Activated CD8-positive, alpha-beta T cell treated with anti-CD3 and anti-CD28 coated beads for 36 hours (primary cell): Measurements from ENCODE around the gene GRK5. TPM values are rescaled to one million over a fixed set of nuclear protein-coding genes. Genes with fewer than 3 reads are reported as not detected.
"Not testable (repeated sequence)": the region's sequence is repeated elsewhere in the genome, so short reads cannot be mapped to it uniquely, and the experiment has no call there.

ENCODE experiments used
- ATAC-seq: fragments of 200-7000 bp; cut with Tn5 transposase; one replicate; pipeline ENCODE4 v1.10.0; 2021; ENCODE audit warnings: mild to moderate bottlenecking, moderate library complexity
- CTCF ChIA-PET: fragments of 350-600 bp; sonication (Branson Sonifier 250); formaldehyde crosslinking; loops from one replicate; lab custom pipeline; 2021; ENCODE audit warnings: antibody characterized with exemption; lab: Charles Lee
- POLR2A ChIA-PET: fragments of 350-600 bp; sonication (Branson Sonifier 250); formaldehyde crosslinking; loops from one replicate; lab custom pipeline; 2021; ENCODE audit warnings: antibody characterized with exemption; lab: Charles Lee
- DNase-seq: peaks from one replicate; pipeline ENCODE4 v3.0.0-alpha.2; 2020
- H3K27ac Mint-ChIP-seq: one replicate; pipeline ENCODE4 v1.8.0; 2021; ENCODE audit warnings: mild to moderate bottlenecking, mixed read lengths
- H3K27me3 Mint-ChIP-seq: one replicate; pipeline ENCODE4 v1.8.0; 2021; ENCODE audit warnings: mixed read lengths
- H3K36me3 Mint-ChIP-seq: one replicate; pipeline ENCODE4 v1.8.0; 2021; ENCODE audit warnings: low read depth, mixed read lengths
- H3K4me1 Mint-ChIP-seq: one replicate; pipeline ENCODE4 v1.8.0; 2021; ENCODE audit warnings: low read depth, mixed read lengths
- H3K4me3 Mint-ChIP-seq: one replicate; pipeline ENCODE4 v1.8.0; 2021; ENCODE audit warnings: mild to moderate bottlenecking, moderate library complexity, mixed read lengths
- H3K9me3 Mint-ChIP-seq: one replicate; pipeline ENCODE4 v1.8.0; 2021; ENCODE audit warnings: mixed read lengths
- intact Hi-C: fragments of 100-400 bp; cut with micrococcal nuclease; formaldehyde crosslinking; loops from one replicate; pipeline ENCODE4 v1.10.0; 2022
- total RNA-seq, 2 experiments: library from RNA; stranded (reverse); gene quantifications; one replicate each; pipeline ENCODE4 v1.2.3, GENCODE V29; 2021
- TF ChIP-seq, protein P1 (sequence below): fragments of 200-600 bp; IDR thresholded peaks from one replicate; pipeline ENCODE4 v1.8.0; 2022; ENCODE audit warnings: antibody characterized with exemption, mild to moderate bottlenecking

The GRK5 gene
- total RNA-seq, 2 experiments from 2014 or later = 14.8 to 15.6 TPM

DNA sequence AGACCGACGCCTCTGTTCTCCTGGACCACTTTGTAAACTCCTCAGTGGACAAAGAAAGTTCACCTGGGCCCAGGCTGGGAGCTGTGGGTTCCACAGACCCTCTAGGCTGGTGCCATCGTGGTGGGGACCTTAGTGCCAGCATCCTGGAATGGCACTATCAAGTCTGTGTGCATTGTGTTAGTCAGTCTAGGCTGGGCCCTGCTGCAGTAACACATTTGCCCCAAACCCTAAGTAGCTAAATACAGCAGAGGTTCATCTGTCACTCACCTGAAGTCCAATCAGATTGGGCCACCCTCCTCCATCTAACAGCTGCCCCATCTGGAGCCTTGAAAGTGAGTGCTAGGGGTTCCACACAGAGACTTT is 224.4 kb downstream of the GRK5 start:
- no peak for ATAC-seq
- ChIA-PET CTCF (interaction anchor here (1.2 to 1.4 kb wide), 2 partner anchors 225 to 235 kb away, joined by 3 to 4 read pairs; no protein-coding TSS in a partner anchor), POLR2A (interaction anchor here (1.3 kb wide), 1 partner anchor 225 kb away, joined by 3 read pairs; no protein-coding TSS in a partner anchor)
- Mint-ChIP-seq H3K4me3 (no peak overlapping the region), H3K27me3 (no peaks in the 10 kb centered on the region), H3K27ac (no peak overlapping the region), H3K36me3 (peaks cover 31% of the 10 kb centered on the region), H3K4me1 (peaks cover 12% of the 10 kb centered on the region), H3K9me3 (peaks cover 15% of the 10 kb centered on the region)
- intact Hi-C loops = no loop called here
- TF ChIP-seq, protein P1, sequence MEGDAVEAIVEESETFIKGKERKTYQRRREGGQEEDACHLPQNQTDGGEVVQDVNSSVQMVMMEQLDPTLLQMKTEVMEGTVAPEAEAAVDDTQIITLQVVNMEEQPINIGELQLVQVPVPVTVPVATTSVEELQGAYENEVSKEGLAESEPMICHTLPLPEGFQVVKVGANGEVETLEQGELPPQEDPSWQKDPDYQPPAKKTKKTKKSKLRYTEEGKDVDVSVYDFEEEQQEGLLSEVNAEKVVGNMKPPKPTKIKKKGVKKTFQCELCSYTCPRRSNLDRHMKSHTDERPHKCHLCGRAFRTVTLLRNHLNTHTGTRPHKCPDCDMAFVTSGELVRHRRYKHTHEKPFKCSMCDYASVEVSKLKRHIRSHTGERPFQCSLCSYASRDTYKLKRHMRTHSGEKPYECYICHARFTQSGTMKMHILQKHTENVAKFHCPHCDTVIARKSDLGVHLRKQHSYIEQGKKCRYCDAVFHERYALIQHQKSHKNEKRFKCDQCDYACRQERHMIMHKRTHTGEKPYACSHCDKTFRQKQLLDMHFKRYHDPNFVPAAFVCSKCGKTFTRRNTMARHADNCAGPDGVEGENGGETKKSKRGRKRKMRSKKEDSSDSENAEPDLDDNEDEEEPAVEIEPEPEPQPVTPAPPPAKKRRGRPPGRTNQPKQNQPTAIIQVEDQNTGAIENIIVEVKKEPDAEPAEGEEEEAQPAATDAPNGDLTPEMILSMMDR = no peak
- no peak for DNase-seq

DNA sequence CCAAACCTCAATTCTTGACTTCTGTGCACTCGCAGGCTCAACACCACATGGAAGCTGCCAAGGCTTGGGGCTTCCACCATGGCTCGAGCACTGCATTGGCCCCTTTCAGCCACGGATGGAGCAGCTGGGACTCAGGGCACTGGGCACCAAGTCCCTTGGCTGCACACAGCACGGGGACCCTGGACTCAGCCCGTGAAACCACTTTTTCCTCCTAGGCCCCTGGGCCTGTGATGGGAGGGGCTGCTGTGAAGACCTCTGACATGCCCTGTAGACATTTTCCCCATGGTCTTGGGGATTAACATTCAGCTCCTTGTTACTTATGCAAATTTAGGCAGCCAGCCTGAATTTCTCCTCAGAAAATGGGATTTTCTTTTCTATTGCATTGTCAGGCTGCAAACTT is 227.6 kb downstream of the GRK5 start:
- intact Hi-C loops, H3K4me3 Mint-ChIP-seq, DNase-seq, H3K27ac Mint-ChIP-seq, H3K27me3 Mint-ChIP-seq, ATAC-seq, POLR2A ChIA-PET, H3K4me1 Mint-ChIP-seq: not testable (repeated sequence)
- CTCF ChIA-PET = interaction anchor here (2.0 kb wide), 1 partner anchor 10 kb away, joined by 7 read pairs; no protein-coding TSS in a partner anchor
- Mint-ChIP-seq H3K9me3 (peaks cover 15% of the 10 kb centered on the region), H3K36me3 (peaks cover 31% of the 10 kb centered on the region)

DNA sequence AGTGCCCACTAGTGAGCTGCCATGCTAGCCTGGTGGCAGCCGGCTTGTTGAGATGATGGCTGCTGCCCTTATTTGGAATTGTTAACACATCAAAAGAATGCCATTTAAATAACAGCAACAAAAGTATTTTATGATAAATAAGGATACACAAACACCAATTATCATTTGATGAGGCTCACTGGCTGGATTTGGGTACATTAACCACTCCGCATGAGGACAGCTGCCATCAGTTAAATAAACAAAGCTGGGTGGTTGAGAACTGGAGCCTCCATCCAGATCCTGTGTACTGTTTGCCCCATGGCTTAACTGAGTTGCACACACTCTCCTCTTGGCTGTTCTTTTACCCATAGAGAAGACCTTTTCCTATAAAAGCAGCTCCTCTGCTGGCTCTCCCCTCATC is 231.3 kb downstream of the GRK5 start:
- no peak for ATAC-seq
- no peak overlapping the region for H3K27ac Mint-ChIP-seq

DNA sequence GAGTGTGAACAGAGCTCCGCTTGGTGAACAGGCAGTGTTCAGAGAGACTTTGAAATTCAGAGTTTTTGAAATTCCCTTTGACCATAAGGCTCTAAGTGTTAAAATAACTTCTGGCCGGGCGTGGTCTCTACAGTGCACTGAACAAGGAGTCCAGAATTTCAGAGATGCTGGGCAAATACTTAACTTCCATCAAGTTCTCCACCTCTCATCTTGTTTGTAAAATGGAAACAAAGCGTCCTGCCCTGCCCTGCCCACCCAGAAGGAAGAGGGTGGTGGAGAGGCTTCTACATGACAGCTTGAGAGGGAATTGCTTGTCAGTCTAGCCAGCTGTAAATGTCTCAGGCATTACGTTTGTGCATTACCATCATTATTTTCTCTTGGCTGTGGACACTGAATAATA is 232.6 kb downstream of the GRK5 start:
- DNase-seq (no peak), ATAC-seq (no peak)
- intact Hi-C loops = no loop called here
- Mint-ChIP-seq H3K36me3 (peaks cover 10% of the 10 kb centered on the region), H3K9me3 (peaks cover 5% of the 10 kb centered on the region), H3K27ac (no peak overlapping the region), H3K4me1 (peaks cover 1% of the 10 kb centered on the region), H3K4me3 (no peak overlapping the region), H3K27me3 (no peaks in the 10 kb centered on the region)
- TF ChIP-seq, protein P1 = no peak
- CTCF ChIA-PET = interaction anchor here (0.9 to 1.2 kb wide), 3 partner anchors 17 to 232 kb away, joined by 3 to 4 read pairs (median 3); partner anchors contain the start of gene GRK5
- POLR2A ChIA-PET = no interaction called here

More for the DNA sequence above, 231.3 kb downstream of the GRK5 start:
- no peak for DNase-seq
- H3K27me3 Mint-ChIP-seq = no peaks in the 10 kb centered on the region
- H3K36me3 Mint-ChIP-seq = peaks cover 19% of the 10 kb centered on the region
- POLR2A ChIA-PET = interaction anchor here (0.6 kb wide), 1 partner anchor 303 kb away, joined by 3 read pairs; no protein-coding TSS in a partner anchor
- intact Hi-C loops = no loop called here
- CTCF ChIA-PET = interaction anchor here (1.2 kb wide), 1 partner anchor 51 kb away, joined by 3 read pairs; no protein-coding TSS in a partner anchor
- TF ChIP-seq, protein P1 = no peak
- H3K4me1 Mint-ChIP-seq = no peaks in the 10 kb centered on the region
- H3K4me3 Mint-ChIP-seq = no peak overlapping the region
- H3K9me3 Mint-ChIP-seq = peaks cover 13% of the 10 kb centered on the region

DNA sequence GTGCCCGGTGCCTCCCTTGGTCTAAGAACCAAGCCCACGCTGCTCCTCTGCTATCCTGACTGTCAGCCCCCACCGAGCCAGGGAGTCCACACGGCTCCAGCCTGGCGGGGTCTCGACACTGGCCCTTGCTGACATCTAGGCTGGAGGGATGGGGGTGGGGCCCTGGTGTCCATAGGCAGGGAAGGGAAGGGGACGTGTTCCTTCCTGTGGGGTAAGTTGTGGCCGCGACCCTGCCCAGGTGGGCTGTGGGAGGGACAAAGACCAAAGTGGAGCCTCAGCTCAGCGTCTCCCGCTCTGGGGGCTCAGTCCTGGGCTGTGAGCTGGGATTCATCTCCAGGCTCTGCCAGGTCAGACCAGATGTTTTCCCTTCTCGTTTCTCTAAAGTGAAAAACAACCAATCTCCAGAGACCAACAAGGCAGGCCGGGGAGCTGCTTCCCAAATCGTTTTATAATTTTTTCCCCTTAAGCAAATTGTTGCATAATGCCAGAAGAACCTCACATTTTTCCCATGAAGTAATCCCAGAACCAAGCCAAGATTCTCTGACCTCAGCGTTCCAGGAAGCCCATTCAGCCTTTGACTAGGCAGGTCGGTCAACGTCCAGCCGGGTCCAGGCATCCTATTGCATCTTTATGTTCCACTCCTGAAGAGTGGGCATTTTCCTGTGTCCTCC is 233.9 kb downstream of the GRK5 start:
- peaks cover 11% of the 10 kb centered on the region for H3K4me1 Mint-ChIP-seq
- intact Hi-C loops = no loop called here
- CTCF ChIA-PET = no interaction called here

More for the DNA sequence above, 233.9 kb downstream of the GRK5 start:
- Mint-ChIP-seq H3K27ac (no peak overlapping the region), H3K27me3 (no peaks in the 10 kb centered on the region), H3K9me3 (no peaks in the 10 kb centered on the region), H3K36me3 (no peaks in the 10 kb centered on the region), H3K4me3 (no peak overlapping the region)
- no peak for ATAC-seq
- TF ChIP-seq, protein P1 = no peak
- POLR2A ChIA-PET = interaction anchor here (0.8 kb wide), 1 partner anchor 56 kb away, joined by 3 read pairs; no protein-coding TSS in a partner anchor
- DNase-seq = no peak
